Neural cell (in vitro differentiated cells): ENCODE results near the gene FAM111B. TPM values are rescaled to one million over a fixed set of nuclear protein-coding genes. Genes with fewer than 3 reads are reported as not detected.

ENCODE experiments used
- H2AFZ ChIP-seq: fragments of 200-600, 300-800 bp; sonication (generic), shearing (Covaris generic); 2 replicates; pipeline ENCODE4 v1.6.0; 2014; ENCODE audit warnings: low read depth, mild to moderate bottlenecking, antibody characterized with exemption, low read length, moderate library complexity
- H3F3A ChIP-seq: fragments of 200-600 bp; shearing (Covaris generic); 2 replicates; pipeline ENCODE4 v1.6.1; 2016; ENCODE audit warnings: mild to moderate bottlenecking, moderate library complexity, mixed read lengths, antibody characterized with exemption, low read length; ENCODE audit not compliant: insufficient read depth, poor library complexity, severe bottlenecking
- H3K27ac ChIP-seq: fragments of 200-600, 300-800 bp; sonication (generic), shearing (Covaris generic); 2 replicates; pipeline ENCODE4 v1.5.1; 2014; ENCODE audit warnings: mild to moderate bottlenecking, low read length, moderate library complexity
- H3K27me3 ChIP-seq: fragments of 300-800, 200-600 bp; sonication (generic), shearing (Covaris generic); 2 replicates; pipeline ENCODE4 v1.6.0; 2014; ENCODE audit warnings: mild to moderate bottlenecking, low read depth, low read length, moderate library complexity; ENCODE audit not compliant: insufficient read depth
- H3K36me3 ChIP-seq: fragments of 300-800, 200-600 bp; sonication (generic), shearing (Covaris generic); 2 replicates; pipeline ENCODE4 v1.5.1; 2014; ENCODE audit warnings: mild to moderate bottlenecking, antibody characterized with exemption, low read length, moderate library complexity; ENCODE audit not compliant: insufficient read depth
- H3K4me2 ChIP-seq: fragments of 300-800, 200-600 bp; sonication (generic), shearing (Covaris generic); 2 replicates; pipeline ENCODE4 v1.6.0; 2014; ENCODE audit warnings: mild to moderate bottlenecking, low read length
- H3K4me3 ChIP-seq: fragments of 300-800, 200-600 bp; sonication (generic), shearing (Covaris generic); 2 replicates; pipeline ENCODE4 v1.5.1; 2014; ENCODE audit warnings: mild to moderate bottlenecking, low read length, moderate library complexity
- H3K79me2 ChIP-seq: fragments of 200-600 bp; shearing (Covaris generic); replicated peaks from 2 replicates; pipeline ENCODE4 v1.6.0; 2014; ENCODE audit warnings: mild to moderate bottlenecking, low read length, moderate library complexity; ENCODE audit not compliant: insufficient read depth
- H3K9ac ChIP-seq: fragments of 300-800, 200-600 bp; sonication (generic), shearing (Covaris generic); 2 replicates; pipeline ENCODE4 v1.6.1; 2016; ENCODE audit warnings: mild to moderate bottlenecking, low read length, mixed read lengths
- H3K9me2 ChIP-seq: fragments of 200-600 bp; shearing (Covaris generic); 2 replicates; pipeline ENCODE4 v1.6.1; 2016; ENCODE audit warnings: mild to moderate bottlenecking, low read length, mixed read lengths; ENCODE audit not compliant: insufficient read depth
- H3K9me3 ChIP-seq: fragments of 200-600, 300-800 bp; sonication (generic), shearing (Covaris generic); 2 replicates; pipeline ENCODE4 v1.6.1; 2016; ENCODE audit warnings: mild to moderate bottlenecking, mixed run types, low read length, moderate library complexity, mixed read lengths
- H4K20me1 ChIP-seq: fragments of 200-600 bp; shearing (Covaris generic); 2 replicates; pipeline ENCODE4 v1.6.1; 2016; ENCODE audit warnings: mild to moderate bottlenecking, mixed run types; ENCODE audit not compliant: insufficient read depth
- CTCF ChIP-seq: fragments of 450-650 bp; IDR thresholded peaks from 2 replicates; pipeline ENCODE4 v1.5.1; 2014; ENCODE audit warnings: antibody characterized with exemption, mild to moderate bottlenecking, moderate library complexity; ENCODE audit not compliant: poor library complexity, severe bottlenecking
- EP300 ChIP-seq: fragments of 450-650 bp; conservative IDR thresholded peaks from 2 replicates; pipeline ENCODE4 v1.6.1; 2014; ENCODE audit warnings: antibody characterized with exemption, mild to moderate bottlenecking, moderate library complexity; ENCODE audit not compliant: poor library complexity, severe bottlenecking
- EZH2 ChIP-seq: fragments of 200-600, 300-800 bp; shearing (Covaris generic), sonication (generic); IDR thresholded peaks from 2 replicates; pipeline ENCODE4 v1.6.1; 2014; ENCODE audit warnings: antibody characterized with exemption, low read length, borderline replicate concordance, mild to moderate bottlenecking; ENCODE audit not compliant: insufficient read depth, poor library complexity, severe bottlenecking
- MXI1 ChIP-seq: fragments of 450-650 bp; conservative IDR thresholded peaks from 2 replicates; pipeline ENCODE4 v1.6.1; 2014; ENCODE audit warnings: antibody characterized with exemption, mild to moderate bottlenecking; ENCODE audit not compliant: poor library complexity, severe bottlenecking
- POLR2AphosphoS5 ChIP-seq: IDR thresholded peaks from 2 replicates; pipeline ENCODE4 v1.6.1; 2012
- RAD21 ChIP-seq: fragments of 450-650 bp; conservative IDR thresholded peaks from 2 replicates; pipeline ENCODE4 v1.6.1; 2014; ENCODE audit warnings: antibody characterized with exemption, mild to moderate bottlenecking, moderate library complexity
- REST ChIP-seq: IDR thresholded peaks from 2 replicates; pipeline ENCODE4 v1.6.1; 2012; ENCODE audit warnings: borderline replicate concordance
- SMC3 ChIP-seq: fragments of 450-650 bp; conservative IDR thresholded peaks from 2 replicates; pipeline ENCODE4 v1.6.1; 2014; ENCODE audit warnings: antibody characterized with exemption, mild to moderate bottlenecking, moderate library complexity; ENCODE audit not compliant: poor library complexity
- TAF1 ChIP-seq: IDR thresholded peaks from 2 replicates; pipeline ENCODE4 v1.6.1; 2012; ENCODE audit warnings: low read depth
- polyA plus RNA-seq: library from polyadenylated mRNA; depleted of rRNA; stranded (reverse); fragments of >200 nt; gene quantifications from 2 replicates; pipeline ENCODE4 v1.2.3, GENCODE V29; 2014

Gene FAM111B
- polyA plus RNA-seq, 1 donor from 2014 or later = 1.2 TPM

- H3K27me3 ChIP-seq = no peaks in the 10 kb centered on the region
- H3K9me3 ChIP-seq = no peaks in the 10 kb centered on the region
- no peak overlapping the region for H3K9ac ChIP-seq
- no peaks in the 10 kb centered on the region for H3F3A ChIP-seq
- H3K27ac ChIP-seq = no peak overlapping the region
- TF ChIP-seq SMC3 = peak; percentile 79
- TF ChIP-seq EZH2 = no peak
- TF ChIP-seq RAD21 = peak; percentile 91
- no peak for TF ChIP-seq REST
- TF ChIP-seq CTCF = peak; percentile 96
- peak; percentile 51 for TF ChIP-seq EP300
- TF ChIP-seq MXI1 = no peak
- no peak for TF ChIP-seq POLR2AphosphoS5
- TF ChIP-seq TAF1 = no peak
- no peaks in the 10 kb centered on the region for H4K20me1 ChIP-seq
- no peak overlapping the region for H3K4me3 ChIP-seq
- no peaks in the 10 kb centered on the region for H3K9me2 ChIP-seq
- H3K4me2 ChIP-seq = no peak overlapping the region
- no peaks in the 10 kb centered on the region for H3K79me2 ChIP-seq
- no peaks in the 10 kb centered on the region for H3K36me3 ChIP-seq
- no peak overlapping the region for H2AFZ ChIP-seq
Measured at GRCh38 chr11:59158206-59159068, 51.4 kb downstream of the FAM111B start.

GRCh38 chr11:59164028-59164427, 57.0 kb downstream of the FAM111B start:
- H3K36me3 ChIP-seq = no peaks in the 10 kb centered on the region
- no peaks in the 10 kb centered on the region for H3K27me3 ChIP-seq
- no peak overlapping the region for H3K4me3 ChIP-seq
- no peak overlapping the region for H3K27ac ChIP-seq
- TF ChIP-seq SMC3 = no peak
- no peak for TF ChIP-seq TAF1
- TF ChIP-seq CTCF = no peak
- no peak for TF ChIP-seq RAD21
- TF ChIP-seq EP300 = no peak
- TF ChIP-seq REST = no peak
- no peak for TF ChIP-seq POLR2AphosphoS5
- TF ChIP-seq EZH2 = no peak
- TF ChIP-seq MXI1 = no peak
- no peaks in the 10 kb centered on the region for H3K9me2 ChIP-seq
- no peaks in the 10 kb centered on the region for H3K9me3 ChIP-seq
- no peaks in the 10 kb centered on the region for H4K20me1 ChIP-seq
- no peak overlapping the region for H2AFZ ChIP-seq
- no peaks in the 10 kb centered on the region for H3K79me2 ChIP-seq
- no peaks in the 10 kb centered on the region for H3F3A ChIP-seq
- no peak overlapping the region for H3K4me2 ChIP-seq
- H3K9ac ChIP-seq = no peak overlapping the region
